ENCODE data around the gene MPP3. TPM values are rescaled to one million over a fixed set of nuclear protein-coding genes. Genes with fewer than 3 reads are reported as not detected.

MPP3 gene
- total RNA-seq, 1 experiment from 2014 or later, result 11.3 TPM

DNA sequence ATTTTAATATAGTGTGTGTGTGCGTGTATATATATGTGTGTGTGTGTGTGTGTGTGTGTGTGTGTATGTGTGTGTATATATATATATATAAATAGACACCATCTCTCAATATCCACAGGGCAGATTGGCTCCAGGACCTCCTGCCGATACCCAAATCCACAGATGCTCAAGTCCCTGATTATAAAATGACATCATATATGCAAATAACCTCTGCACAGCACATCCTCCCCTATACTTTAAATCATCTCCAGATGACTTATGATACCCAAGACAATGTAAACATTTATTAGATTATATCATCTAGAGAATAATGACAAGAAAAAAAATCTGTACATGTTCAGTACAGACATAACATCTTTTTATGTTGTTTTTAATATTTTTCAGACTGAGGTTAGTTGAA lies 62.0 kb downstream of the MPP3 start:
- no peak for ATAC-seq
- Mint-ChIP-seq H3K4me1 (peaks cover 2% of the 10 kb centered on the region; the same call in 1 of the 2 replicates), H3K27ac (no peak overlapping the region), H3K9me3 (no peaks in the 10 kb centered on the region), H3K27me3 (ENCODE audit: low read depth) (no peaks in the 10 kb centered on the region), H3K36me3 (peaks cover 51% of the 10 kb centered on the region), H3K4me3 (no peak overlapping the region)
- ChIA-PET POLR2A (no interaction called here), CTCF (interaction anchor here (5.7 kb wide), 1 partner anchor 76 kb away, joined by 41 read pairs; the partner anchor contains the start of gene CD300LG)
- DNase-seq (ENCODE audit: low spot score), result no peak
- TF ChIP-seq SOX15 (CRISPR knock-in tag; IDR thresholded peaks at IDR 0.05) (no peak), GABPB1 (CRISPR knock-in tag; IDR thresholded peaks at IDR 0.05) (no peak), MYBL2 (CRISPR knock-in tag; IDR thresholded peaks at IDR 0.05) (no peak), ZNF423 (CRISPR knock-in tag; IDR thresholded peaks at IDR 0.05) (no peak), ATF1 (CRISPR knock-in tag; IDR thresholded peaks at IDR 0.05) (no peak), FOXJ3 (CRISPR knock-in tag; IDR thresholded peaks at IDR 0.05; ENCODE audit: borderline replicate concordance) (no peak), ZBTB21 (CRISPR knock-in tag; IDR thresholded peaks at IDR 0.05; ENCODE audit: borderline replicate concordance) (no peak)
- TF ChIP-seq, protein P1, sequence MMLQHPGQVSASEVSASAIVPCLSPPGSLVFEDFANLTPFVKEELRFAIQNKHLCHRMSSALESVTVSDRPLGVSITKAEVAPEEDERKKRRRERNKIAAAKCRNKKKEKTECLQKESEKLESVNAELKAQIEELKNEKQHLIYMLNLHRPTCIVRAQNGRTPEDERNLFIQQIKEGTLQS (CRISPR knock-in tag; conservative IDR thresholded peaks at IDR 0.05), result no peak
- TF ChIP-seq, protein P2, sequence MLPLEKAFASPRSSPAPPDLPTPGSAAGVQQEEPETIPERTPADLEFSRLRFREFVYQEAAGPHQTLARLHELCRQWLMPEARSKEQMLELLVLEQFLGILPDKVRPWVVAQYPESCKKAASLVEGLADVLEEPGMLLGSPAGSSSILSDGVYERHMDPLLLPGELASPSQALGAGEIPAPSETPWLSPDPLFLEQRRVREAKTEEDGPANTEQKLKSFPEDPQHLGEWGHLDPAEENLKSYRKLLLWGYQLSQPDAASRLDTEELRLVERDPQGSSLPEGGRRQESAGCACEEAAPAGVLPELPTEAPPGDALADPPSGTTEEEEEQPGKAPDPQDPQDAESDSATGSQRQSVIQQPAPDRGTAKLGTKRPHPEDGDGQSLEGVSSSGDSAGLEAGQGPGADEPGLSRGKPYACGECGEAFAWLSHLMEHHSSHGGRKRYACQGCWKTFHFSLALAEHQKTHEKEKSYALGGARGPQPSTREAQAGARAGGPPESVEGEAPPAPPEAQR (CRISPR knock-in tag; IDR thresholded peaks at IDR 0.05), result no peak

DNA sequence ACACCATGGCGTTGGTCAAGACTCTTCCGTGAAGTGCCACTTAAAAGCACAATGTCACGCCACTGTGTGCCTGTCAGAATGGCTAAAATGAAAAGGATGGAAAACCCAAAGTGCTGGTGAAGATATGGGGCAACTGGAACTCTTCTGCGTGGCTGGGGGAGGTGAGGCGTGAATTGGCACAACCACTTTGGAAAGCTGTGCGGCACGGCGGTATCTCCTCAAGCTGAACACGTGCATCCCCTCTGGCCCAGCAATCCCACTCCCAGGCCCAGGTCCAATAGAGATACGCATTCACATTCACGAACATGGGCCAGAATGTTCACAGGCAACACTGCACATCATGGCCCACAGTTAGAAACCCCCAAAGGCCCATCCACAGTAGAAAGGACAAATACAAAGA lies 63.1 kb downstream of the MPP3 start:
- POLR2A ChIA-PET, result no interaction called here
- DNase-seq (ENCODE audit: low spot score) (no peak), ATAC-seq (no peak)
- Mint-ChIP-seq H3K27ac (no peak overlapping the region), H3K9me3 (no peaks in the 10 kb centered on the region), H3K27me3 (ENCODE audit: low read depth) (no peaks in the 10 kb centered on the region), H3K4me1 (peaks cover 2% of the 10 kb centered on the region; the same call in 1 of the 2 replicates), H3K4me3 (no peak overlapping the region), H3K36me3 (peaks cover 48% of the 10 kb centered on the region)
- TF ChIP-seq, protein P3, sequence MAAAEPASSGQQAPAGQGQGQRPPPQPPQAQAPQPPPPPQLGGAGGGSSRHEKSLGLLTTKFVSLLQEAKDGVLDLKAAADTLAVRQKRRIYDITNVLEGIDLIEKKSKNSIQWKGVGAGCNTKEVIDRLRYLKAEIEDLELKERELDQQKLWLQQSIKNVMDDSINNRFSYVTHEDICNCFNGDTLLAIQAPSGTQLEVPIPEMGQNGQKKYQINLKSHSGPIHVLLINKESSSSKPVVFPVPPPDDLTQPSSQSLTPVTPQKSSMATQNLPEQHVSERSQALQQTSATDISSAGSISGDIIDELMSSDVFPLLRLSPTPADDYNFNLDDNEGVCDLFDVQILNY (CRISPR knock-in tag; IDR thresholded peaks at IDR 0.05), result no peak
- TF ChIP-seq, protein P4, sequence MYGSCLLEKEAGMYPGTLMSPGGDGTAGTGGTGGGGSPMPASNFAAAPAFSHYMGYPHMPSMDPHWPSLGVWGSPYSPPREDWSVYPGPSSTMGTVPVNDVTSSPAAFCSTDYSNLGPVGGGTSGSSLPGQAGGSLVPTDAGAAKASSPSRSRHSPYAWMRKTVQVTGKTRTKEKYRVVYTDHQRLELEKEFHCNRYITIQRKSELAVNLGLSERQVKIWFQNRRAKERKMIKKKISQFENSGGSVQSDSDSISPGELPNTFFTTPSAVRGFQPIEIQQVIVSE (CRISPR knock-in tag; IDR thresholded peaks at IDR 0.05; ENCODE audit: borderline replicate concordance), result no peak
- no peak for TF ChIP-seq FOXJ3 (CRISPR knock-in tag; IDR thresholded peaks at IDR 0.05; ENCODE audit: borderline replicate concordance)
- TF ChIP-seq, protein P5, sequence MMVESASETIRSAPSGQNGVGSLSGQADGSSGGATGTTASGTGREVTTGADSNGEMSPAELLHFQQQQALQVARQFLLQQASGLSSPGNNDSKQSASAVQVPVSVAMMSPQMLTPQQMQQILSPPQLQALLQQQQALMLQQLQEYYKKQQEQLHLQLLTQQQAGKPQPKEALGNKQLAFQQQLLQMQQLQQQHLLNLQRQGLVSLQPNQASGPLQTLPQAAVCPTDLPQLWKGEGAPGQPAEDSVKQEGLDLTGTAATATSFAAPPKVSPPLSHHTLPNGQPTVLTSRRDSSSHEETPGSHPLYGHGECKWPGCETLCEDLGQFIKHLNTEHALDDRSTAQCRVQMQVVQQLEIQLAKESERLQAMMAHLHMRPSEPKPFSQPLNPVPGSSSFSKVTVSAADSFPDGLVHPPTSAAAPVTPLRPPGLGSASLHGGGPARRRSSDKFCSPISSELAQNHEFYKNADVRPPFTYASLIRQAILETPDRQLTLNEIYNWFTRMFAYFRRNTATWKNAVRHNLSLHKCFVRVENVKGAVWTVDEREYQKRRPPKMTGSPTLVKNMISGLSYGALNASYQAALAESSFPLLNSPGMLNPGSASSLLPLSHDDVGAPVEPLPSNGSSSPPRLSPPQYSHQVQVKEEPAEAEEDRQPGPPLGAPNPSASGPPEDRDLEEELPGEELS (CRISPR knock-in tag; IDR thresholded peaks at IDR 0.05), result no peak
- TF ChIP-seq ZNF138 (CRISPR knock-in tag; conservative IDR thresholded peaks at IDR 0.05), result no peak
- no peak for TF ChIP-seq MYBL2 (CRISPR knock-in tag; IDR thresholded peaks at IDR 0.05)
- TF ChIP-seq, protein P6, sequence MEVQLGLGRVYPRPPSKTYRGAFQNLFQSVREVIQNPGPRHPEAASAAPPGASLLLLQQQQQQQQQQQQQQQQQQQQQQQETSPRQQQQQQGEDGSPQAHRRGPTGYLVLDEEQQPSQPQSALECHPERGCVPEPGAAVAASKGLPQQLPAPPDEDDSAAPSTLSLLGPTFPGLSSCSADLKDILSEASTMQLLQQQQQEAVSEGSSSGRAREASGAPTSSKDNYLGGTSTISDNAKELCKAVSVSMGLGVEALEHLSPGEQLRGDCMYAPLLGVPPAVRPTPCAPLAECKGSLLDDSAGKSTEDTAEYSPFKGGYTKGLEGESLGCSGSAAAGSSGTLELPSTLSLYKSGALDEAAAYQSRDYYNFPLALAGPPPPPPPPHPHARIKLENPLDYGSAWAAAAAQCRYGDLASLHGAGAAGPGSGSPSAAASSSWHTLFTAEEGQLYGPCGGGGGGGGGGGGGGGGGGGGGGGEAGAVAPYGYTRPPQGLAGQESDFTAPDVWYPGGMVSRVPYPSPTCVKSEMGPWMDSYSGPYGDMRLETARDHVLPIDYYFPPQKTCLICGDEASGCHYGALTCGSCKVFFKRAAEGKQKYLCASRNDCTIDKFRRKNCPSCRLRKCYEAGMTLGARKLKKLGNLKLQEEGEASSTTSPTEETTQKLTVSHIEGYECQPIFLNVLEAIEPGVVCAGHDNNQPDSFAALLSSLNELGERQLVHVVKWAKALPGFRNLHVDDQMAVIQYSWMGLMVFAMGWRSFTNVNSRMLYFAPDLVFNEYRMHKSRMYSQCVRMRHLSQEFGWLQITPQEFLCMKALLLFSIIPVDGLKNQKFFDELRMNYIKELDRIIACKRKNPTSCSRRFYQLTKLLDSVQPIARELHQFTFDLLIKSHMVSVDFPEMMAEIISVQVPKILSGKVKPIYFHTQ (CRISPR knock-in tag; IDR thresholded peaks at IDR 0.05), result no peak
- TF ChIP-seq, protein P7, sequence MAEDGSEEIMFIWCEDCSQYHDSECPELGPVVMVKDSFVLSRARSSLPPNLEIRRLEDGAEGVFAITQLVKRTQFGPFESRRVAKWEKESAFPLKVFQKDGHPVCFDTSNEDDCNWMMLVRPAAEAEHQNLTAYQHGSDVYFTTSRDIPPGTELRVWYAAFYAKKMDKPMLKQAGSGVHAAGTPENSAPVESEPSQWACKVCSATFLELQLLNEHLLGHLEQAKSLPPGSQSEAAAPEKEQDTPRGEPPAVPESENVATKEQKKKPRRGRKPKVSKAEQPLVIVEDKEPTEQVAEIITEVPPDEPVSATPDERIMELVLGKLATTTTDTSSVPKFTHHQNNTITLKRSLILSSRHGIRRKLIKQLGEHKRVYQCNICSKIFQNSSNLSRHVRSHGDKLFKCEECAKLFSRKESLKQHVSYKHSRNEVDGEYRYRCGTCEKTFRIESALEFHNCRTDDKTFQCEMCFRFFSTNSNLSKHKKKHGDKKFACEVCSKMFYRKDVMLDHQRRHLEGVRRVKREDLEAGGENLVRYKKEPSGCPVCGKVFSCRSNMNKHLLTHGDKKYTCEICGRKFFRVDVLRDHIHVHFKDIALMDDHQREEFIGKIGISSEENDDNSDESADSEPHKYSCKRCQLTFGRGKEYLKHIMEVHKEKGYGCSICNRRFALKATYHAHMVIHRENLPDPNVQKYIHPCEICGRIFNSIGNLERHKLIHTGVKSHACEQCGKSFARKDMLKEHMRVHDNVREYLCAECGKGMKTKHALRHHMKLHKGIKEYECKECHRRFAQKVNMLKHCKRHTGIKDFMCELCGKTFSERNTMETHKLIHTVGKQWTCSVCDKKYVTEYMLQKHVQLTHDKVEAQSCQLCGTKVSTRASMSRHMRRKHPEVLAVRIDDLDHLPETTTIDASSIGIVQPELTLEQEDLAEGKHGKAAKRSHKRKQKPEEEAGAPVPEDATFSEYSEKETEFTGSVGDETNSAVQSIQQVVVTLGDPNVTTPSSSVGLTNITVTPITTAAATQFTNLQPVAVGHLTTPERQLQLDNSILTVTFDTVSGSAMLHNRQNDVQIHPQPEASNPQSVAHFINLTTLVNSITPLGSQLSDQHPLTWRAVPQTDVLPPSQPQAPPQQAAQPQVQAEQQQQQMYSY (CRISPR knock-in tag; IDR thresholded peaks at IDR 0.05), result no peak
- TF ChIP-seq ZNF263 (CRISPR knock-in tag; IDR thresholded peaks at IDR 0.05; ENCODE audit: low read depth), result no peak
- TF ChIP-seq SMAD3 (CRISPR knock-in tag; IDR thresholded peaks at IDR 0.05; ENCODE audit: borderline replicate concordance), result no peak
- no peak for TF ChIP-seq KAT7 (CRISPR knock-in tag; IDR thresholded peaks at IDR 0.05; ENCODE audit: borderline replicate concordance)
- TF ChIP-seq, protein P8, sequence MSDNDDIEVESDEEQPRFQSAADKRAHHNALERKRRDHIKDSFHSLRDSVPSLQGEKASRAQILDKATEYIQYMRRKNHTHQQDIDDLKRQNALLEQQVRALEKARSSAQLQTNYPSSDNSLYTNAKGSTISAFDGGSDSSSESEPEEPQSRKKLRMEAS (CRISPR knock-in tag; IDR thresholded peaks at IDR 0.05), result no peak
- TF ChIP-seq, protein P1 (CRISPR knock-in tag; conservative IDR thresholded peaks at IDR 0.05), result no peak
- CTCF ChIA-PET, result interaction anchor here (5.7 kb wide), 1 partner anchor 77 kb away, joined by 41 read pairs; the partner anchor contains the start of gene CD300LG
